ENCODE results near the gene GALNT4. TPM values are rescaled to one million over a fixed set of nuclear protein-coding genes. Genes with fewer than 3 reads are reported as not detected.

GALNT4 gene
- total and polyA plus RNA-seq, 2 experiments from 2014 or later: 1.3 to 4.0 TPM

DNA sequence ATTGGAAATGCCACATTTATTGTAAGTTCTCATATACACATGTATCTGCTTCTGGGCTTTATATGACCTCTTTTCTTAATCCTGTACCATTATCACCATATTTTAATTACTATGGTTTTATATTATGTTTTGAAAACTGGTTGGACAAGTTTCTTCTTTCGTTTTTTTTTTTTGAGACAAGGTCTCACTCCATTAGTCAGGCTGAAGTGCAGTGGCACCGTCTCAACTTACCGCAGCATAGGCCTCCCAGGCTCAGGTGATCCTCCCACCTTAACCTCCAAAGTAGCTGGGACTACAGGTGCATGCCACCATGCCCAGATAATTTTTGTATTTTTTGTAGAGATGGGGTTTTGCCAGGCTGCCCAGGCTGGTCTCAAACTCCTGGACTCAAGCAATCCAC, 44.6 kb downstream of the GALNT4 start:
- no peak for DNase-seq (ENCODE audit: low read depth in 1 of 2, low spot score in 1 of 2)
- Histone ChIP-seq H3K9me3 (ENCODE audit: low read depth) (no peaks in the 10 kb centered on the region), H3K27ac (no peak overlapping the region), H3K36me3 (no peaks in the 10 kb centered on the region), H3K4me3 (no peak overlapping the region), H3K27me3 (no peaks in the 10 kb centered on the region), H3K4me1 (ENCODE audit: low read depth) (no peaks in the 10 kb centered on the region)
- TF ChIP-seq, protein P1, sequence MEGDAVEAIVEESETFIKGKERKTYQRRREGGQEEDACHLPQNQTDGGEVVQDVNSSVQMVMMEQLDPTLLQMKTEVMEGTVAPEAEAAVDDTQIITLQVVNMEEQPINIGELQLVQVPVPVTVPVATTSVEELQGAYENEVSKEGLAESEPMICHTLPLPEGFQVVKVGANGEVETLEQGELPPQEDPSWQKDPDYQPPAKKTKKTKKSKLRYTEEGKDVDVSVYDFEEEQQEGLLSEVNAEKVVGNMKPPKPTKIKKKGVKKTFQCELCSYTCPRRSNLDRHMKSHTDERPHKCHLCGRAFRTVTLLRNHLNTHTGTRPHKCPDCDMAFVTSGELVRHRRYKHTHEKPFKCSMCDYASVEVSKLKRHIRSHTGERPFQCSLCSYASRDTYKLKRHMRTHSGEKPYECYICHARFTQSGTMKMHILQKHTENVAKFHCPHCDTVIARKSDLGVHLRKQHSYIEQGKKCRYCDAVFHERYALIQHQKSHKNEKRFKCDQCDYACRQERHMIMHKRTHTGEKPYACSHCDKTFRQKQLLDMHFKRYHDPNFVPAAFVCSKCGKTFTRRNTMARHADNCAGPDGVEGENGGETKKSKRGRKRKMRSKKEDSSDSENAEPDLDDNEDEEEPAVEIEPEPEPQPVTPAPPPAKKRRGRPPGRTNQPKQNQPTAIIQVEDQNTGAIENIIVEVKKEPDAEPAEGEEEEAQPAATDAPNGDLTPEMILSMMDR (IDR thresholded peaks at IDR 0.05; ENCODE audit: low read depth, low read length): no peak

DNA sequence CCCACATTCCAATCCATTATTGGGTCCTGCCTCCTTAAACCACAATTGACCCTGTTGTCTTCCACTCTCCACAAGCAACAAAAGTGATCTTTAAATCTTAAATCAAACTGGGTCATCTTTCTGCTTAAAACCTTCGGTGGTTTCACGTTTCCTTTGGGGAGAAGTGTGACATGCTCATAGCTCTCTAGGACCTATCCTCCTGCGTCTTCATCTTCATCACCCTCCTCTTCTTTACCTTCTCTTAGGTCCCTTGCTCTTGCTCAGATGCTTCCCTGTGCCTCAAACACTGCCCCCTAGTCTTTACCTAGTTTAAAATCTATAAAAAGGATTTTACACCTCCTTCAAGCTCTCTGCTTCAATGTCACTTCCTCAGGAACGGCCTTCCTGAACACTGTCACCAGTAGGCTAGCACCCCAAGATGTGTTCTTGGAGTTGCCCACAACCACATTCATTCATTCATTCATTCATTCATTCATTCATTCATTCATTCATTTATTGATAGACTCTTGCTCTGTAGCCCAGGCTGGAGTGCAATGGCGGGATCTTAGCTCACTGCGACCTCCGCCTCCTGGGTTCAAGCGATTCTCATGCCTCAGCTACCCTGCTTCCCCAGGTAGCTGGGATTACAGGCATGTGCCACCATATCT, 46.8 kb downstream of the GALNT4 start:
- Histone ChIP-seq H3K27me3 (no peaks in the 10 kb centered on the region), H3K4me3 (no peak overlapping the region), H3K27ac (no peak overlapping the region), H3K36me3 (no peaks in the 10 kb centered on the region), H3K4me1 (ENCODE audit: low read depth) (no peaks in the 10 kb centered on the region), H3K9me3 (ENCODE audit: low read depth) (no peaks in the 10 kb centered on the region)
- TF ChIP-seq, protein P1 (IDR thresholded peaks at IDR 0.05; ENCODE audit: low read depth, low read length): no peak
- DNase-seq (ENCODE audit: low read depth in 1 of 2, low spot score in 1 of 2): no peak

DNA sequence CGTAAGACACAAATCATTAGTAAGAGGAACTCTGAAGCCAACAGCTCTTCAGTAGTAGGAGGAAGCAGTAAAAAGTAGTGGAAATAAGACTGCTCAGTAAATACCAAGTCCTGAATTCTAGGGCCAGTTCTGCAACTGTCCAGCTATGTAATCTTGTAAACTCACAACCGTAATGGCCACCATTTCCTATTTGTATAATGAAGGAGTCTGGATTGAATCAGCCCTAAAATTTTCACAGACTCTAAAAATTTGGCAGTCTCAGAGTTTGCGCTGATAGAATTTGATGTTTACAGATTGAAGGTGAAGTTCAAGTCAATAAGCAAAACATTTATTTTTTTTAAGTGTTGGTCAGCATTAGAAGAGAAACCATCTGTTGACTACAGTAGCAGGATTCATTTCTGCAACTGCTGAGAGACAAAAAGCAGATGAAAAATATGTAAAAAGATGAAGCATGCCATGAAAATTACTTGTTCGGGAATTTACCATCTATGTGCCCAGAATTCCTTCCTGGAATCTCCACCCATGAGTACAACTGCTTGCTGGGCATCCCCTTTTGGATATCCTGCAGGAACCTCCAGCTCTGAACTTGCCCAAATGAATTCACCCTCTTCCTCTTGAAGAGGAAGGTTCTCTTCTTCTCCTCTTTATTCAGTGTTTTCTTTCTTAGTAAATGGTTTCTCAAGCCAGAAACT, 47.5 kb downstream of the GALNT4 start:
- TF ChIP-seq, protein P1 (IDR thresholded peaks at IDR 0.05; ENCODE audit: low read depth, low read length): no peak

DNA sequence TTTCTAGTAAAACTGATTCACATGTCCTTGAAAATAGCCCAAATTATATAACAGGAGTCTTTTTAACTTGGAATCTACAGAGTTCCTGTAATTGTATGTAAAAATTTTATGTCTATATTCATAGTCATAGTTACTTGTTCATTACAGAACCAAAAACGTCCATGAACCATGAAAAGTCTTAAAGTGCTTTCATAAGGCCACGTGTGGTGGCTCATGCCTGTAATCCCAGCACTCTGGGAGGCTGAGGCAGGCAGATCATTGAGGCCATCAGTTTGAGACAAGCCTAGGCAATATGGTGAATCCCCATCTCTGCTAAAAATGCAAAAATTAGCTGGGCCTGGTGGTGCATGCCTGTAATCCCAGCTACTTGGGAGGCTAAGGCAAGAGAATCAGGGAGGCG, 48.4 kb downstream of the GALNT4 start:
- Histone ChIP-seq H3K27ac (no peak overlapping the region), H3K36me3 (no peaks in the 10 kb centered on the region), H3K4me1 (ENCODE audit: low read depth) (no peaks in the 10 kb centered on the region), H3K4me3 (no peak overlapping the region), H3K9me3 (ENCODE audit: low read depth) (no peaks in the 10 kb centered on the region), H3K27me3 (no peaks in the 10 kb centered on the region)
- no peak for DNase-seq (ENCODE audit: low read depth in 1 of 2, low spot score in 1 of 2)
- TF ChIP-seq, protein P1 (IDR thresholded peaks at IDR 0.05; ENCODE audit: low read depth, low read length): no peak

More for the DNA sequence above, 47.5 kb downstream of the GALNT4 start:
- Histone ChIP-seq H3K27me3 (no peaks in the 10 kb centered on the region), H3K9me3 (ENCODE audit: low read depth) (no peaks in the 10 kb centered on the region), H3K4me3 (no peak overlapping the region), H3K36me3 (no peaks in the 10 kb centered on the region), H3K27ac (no peak overlapping the region), H3K4me1 (ENCODE audit: low read depth) (no peaks in the 10 kb centered on the region)
- no peak for DNase-seq (ENCODE audit: low read depth in 1 of 2, low spot score in 1 of 2)

DNA sequence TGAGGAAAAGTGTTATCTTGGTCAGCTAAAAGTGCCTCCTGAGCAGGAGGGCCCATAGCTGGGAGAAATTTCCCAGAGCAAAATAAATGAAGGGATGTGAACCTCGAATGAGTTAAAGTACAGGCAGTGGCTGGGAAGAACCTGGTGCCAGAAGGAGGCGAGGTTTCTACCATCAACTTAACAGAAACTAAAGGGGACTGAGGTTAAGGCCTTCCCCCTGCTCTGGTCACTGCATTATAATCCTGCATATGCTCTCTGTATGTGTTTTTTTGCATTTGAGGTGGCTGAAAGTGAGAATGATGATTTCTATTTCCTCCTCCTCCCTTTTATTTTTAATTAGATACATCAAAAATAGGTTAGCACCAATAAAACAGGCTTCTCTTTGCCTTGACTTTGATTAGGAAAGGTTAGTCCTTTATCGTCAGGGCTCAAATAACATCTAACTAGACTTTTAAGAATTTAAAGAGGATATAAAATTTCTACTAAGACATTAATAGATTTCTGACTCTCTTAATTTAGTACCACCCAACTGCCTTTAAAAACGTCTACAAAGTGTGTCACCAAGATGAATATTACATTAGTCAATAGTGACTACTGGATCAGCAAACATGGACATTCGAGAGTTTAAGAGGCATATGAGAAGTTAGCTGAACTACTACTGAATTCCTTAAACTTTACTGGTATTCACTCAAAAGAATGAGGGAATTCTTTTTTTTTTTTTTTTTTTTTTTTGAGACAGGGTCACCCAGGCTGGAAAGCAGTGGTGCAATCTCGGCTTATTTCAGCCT, 49.2 kb downstream of the GALNT4 start:
- no peak overlapping the region for H3K4me3 ChIP-seq
- H3K9me3 ChIP-seq (ENCODE audit: low read depth): no peaks in the 10 kb centered on the region
- TF ChIP-seq, protein P1 (IDR thresholded peaks at IDR 0.05; ENCODE audit: low read depth, low read length): no peak
- H3K4me1 ChIP-seq (ENCODE audit: low read depth): no peaks in the 10 kb centered on the region
- no peaks in the 10 kb centered on the region for H3K27me3 ChIP-seq
- DNase-seq (ENCODE audit: low read depth in 1 of 2, low spot score in 1 of 2): no peak
- no peaks in the 10 kb centered on the region for H3K36me3 ChIP-seq
- no peak overlapping the region for H3K27ac ChIP-seq

Data from cardiac muscle cell (in vitro differentiated cells and primary cell).